HEK293 (cell line): ENCODE results near the gene DDX23.

Source experiments
- GFI1B ChIP-seq: fragments of 450-650 bp; formaldehyde crosslinking; IDR thresholded peaks from 2 replicates; pipeline ENCODE4 v1.5.1; 2016; ENCODE audit warnings: missing biosample characterization, missing genetic modification characterization
- KLF9 ChIP-seq: fragments of 450-650 bp; formaldehyde crosslinking; IDR thresholded peaks from 2 replicates; pipeline ENCODE4 v1.5.1; 2016; ENCODE audit warnings: missing biosample characterization, missing genetic modification characterization, low read depth
- OVOL3 ChIP-seq: fragments of 450-650 bp; formaldehyde crosslinking; IDR thresholded peaks from 2 replicates; pipeline ENCODE4 v1.5.1; 2016; ENCODE audit warnings: missing biosample characterization, missing genetic modification characterization
- SALL2 ChIP-seq: fragments of 450-650 bp; formaldehyde crosslinking; IDR thresholded peaks from 2 replicates; pipeline ENCODE4 v1.5.0; 2017; ENCODE audit warnings: missing biosample characterization, mild to moderate bottlenecking, missing genetic modification characterization, borderline replicate concordance
- SP2 ChIP-seq: fragments of 450-650 bp; formaldehyde crosslinking; IDR thresholded peaks from 2 replicates; pipeline ENCODE4 v1.5.1; 2016; ENCODE audit warnings: missing biosample characterization, missing genetic modification characterization
- YY2 ChIP-seq: fragments of 450-650 bp; formaldehyde crosslinking; IDR thresholded peaks from 2 replicates; pipeline ENCODE4 v1.5.1; 2016; ENCODE audit warnings: missing biosample characterization, missing genetic modification characterization
- ZBTB20 ChIP-seq: fragments of 450-650 bp; formaldehyde crosslinking; IDR thresholded peaks from 2 replicates; pipeline ENCODE4 v1.5.1; 2016; ENCODE audit warnings: missing biosample characterization, missing genetic modification characterization
- ZBTB48 ChIP-seq: fragments of 450-650 bp; formaldehyde crosslinking; IDR thresholded peaks from 2 replicates; pipeline ENCODE4 v1.5.1; 2016; ENCODE audit warnings: missing biosample characterization, missing genetic modification characterization
- ZBTB7A ChIP-seq: fragments of 450-650 bp; formaldehyde crosslinking; IDR thresholded peaks from 2 replicates; pipeline ENCODE4 v1.5.1; 2016; ENCODE audit warnings: low read depth, missing biosample characterization, missing genetic modification characterization
- ZEB2 ChIP-seq: fragments of 450-650 bp; formaldehyde crosslinking; IDR thresholded peaks from 2 replicates; pipeline ENCODE4 v1.5.1; 2016; ENCODE audit warnings: missing biosample characterization, missing genetic modification characterization
- ZFP3 ChIP-seq: fragments of 450-650 bp; formaldehyde crosslinking; IDR thresholded peaks from 2 replicates; pipeline ENCODE4 v1.5.1; 2016; ENCODE audit warnings: low read depth, missing biosample characterization, missing genetic modification characterization
- ZFP41 ChIP-seq: fragments of 450-650 bp; formaldehyde crosslinking; IDR thresholded peaks from 2 replicates; pipeline ENCODE4 v1.5.1; 2016; ENCODE audit warnings: missing biosample characterization, missing genetic modification characterization, borderline replicate concordance
- ZNF132 ChIP-seq: fragments of 450-650 bp; formaldehyde crosslinking; IDR thresholded peaks from 2 replicates; pipeline ENCODE4 v1.5.1; 2017; ENCODE audit warnings: missing biosample characterization, missing genetic modification characterization, borderline replicate concordance
- ZNF175 ChIP-seq: fragments of 450-650 bp; formaldehyde crosslinking; IDR thresholded peaks from 2 replicates; pipeline ENCODE4 v1.5.1; 2016; ENCODE audit warnings: missing biosample characterization, missing genetic modification characterization
- ZNF184 ChIP-seq: fragments of 450-650 bp; IDR thresholded peaks from 2 replicates; pipeline ENCODE4 v1.5.1; 2018; ENCODE audit warnings: missing biosample characterization, mild to moderate bottlenecking, missing genetic modification characterization
- ZNF2 ChIP-seq: fragments of 450-650 bp; formaldehyde crosslinking; IDR thresholded peaks from 2 replicates; pipeline ENCODE4 v1.5.1; 2016; ENCODE audit warnings: missing biosample characterization, missing genetic modification characterization
- ZNF221 ChIP-seq: fragments of 450-650 bp; formaldehyde crosslinking; IDR thresholded peaks from 2 replicates; pipeline ENCODE4 v1.5.1; 2017; ENCODE audit warnings: missing biosample characterization, missing genetic modification characterization, borderline replicate concordance
- ZNF311 ChIP-seq: fragments of 450-650 bp; formaldehyde crosslinking; IDR thresholded peaks from 2 replicates; pipeline ENCODE4 v1.5.1; 2017; ENCODE audit warnings: missing biosample characterization, missing genetic modification characterization, borderline replicate concordance
- ZNF341 ChIP-seq: fragments of 450-650 bp; formaldehyde crosslinking; IDR thresholded peaks from 2 replicates; pipeline ENCODE4; 2016; ENCODE audit warnings: low read depth, missing biosample characterization, missing genetic modification characterization
- ZNF366 ChIP-seq: fragments of 450-650 bp; formaldehyde crosslinking; conservative IDR thresholded peaks from 2 replicates; pipeline ENCODE4 v1.5.1; 2016; ENCODE audit warnings: missing biosample characterization, missing genetic modification characterization
- ZNF404 ChIP-seq: fragments of 450-650 bp; formaldehyde crosslinking; IDR thresholded peaks from 2 replicates; pipeline ENCODE4 v1.5.1; 2017; ENCODE audit warnings: missing biosample characterization, missing genetic modification characterization
- ZNF48 ChIP-seq: fragments of 450-650 bp; formaldehyde crosslinking; IDR thresholded peaks from 2 replicates; pipeline ENCODE4 v1.5.1; 2016; ENCODE audit warnings: missing biosample characterization, missing genetic modification characterization
- ZNF510 ChIP-seq: fragments of 450-650 bp; formaldehyde crosslinking; IDR thresholded peaks from 2 replicates; pipeline ENCODE4 v1.5.1; 2018; ENCODE audit warnings: mild to moderate bottlenecking, missing genetic modification characterization, missing biosample characterization; ENCODE audit not compliant: insufficient replicate concordance
- ZNF529 ChIP-seq: fragments of 450-650 bp; formaldehyde crosslinking; IDR thresholded peaks from 2 replicates; pipeline ENCODE4 v1.5.1; 2017; ENCODE audit warnings: missing genetic modification characterization, missing biosample characterization; ENCODE audit not compliant: insufficient replicate concordance
- ZNF549 ChIP-seq: fragments of 450-650 bp; IDR thresholded peaks from 2 replicates; pipeline ENCODE4 v1.5.1; 2018; ENCODE audit warnings: missing biosample characterization, missing genetic modification characterization, mild to moderate bottlenecking, inconsistent platforms, moderate library complexity
- ZNF558 ChIP-seq: fragments of 450-650 bp; formaldehyde crosslinking; IDR thresholded peaks from 2 replicates; pipeline ENCODE4 v1.5.1; 2016; ENCODE audit warnings: missing biosample characterization, missing genetic modification characterization
- ZNF660 ChIP-seq: fragments of 450-650 bp; IDR thresholded peaks from 2 replicates; pipeline ENCODE4 v1.5.1; 2018; ENCODE audit warnings: missing biosample characterization, mild to moderate bottlenecking, missing genetic modification characterization
- ZNF792 ChIP-seq: fragments of 450-650 bp; formaldehyde crosslinking; IDR thresholded peaks from 2 replicates; pipeline ENCODE4 v1.5.1; 2016; ENCODE audit warnings: missing biosample characterization, missing genetic modification characterization
- TF ChIP-seq, protein P1 (sequence below): fragments of 450-650 bp; formaldehyde crosslinking; IDR thresholded peaks from 2 replicates; pipeline ENCODE4 v1.5.1; 2016; ENCODE audit warnings: missing biosample characterization, missing genetic modification characterization
- TF ChIP-seq, protein P2 (sequence below): fragments of 450-650 bp; formaldehyde crosslinking; IDR thresholded peaks from 2 replicates; pipeline ENCODE4 v1.5.1; 2016; ENCODE audit warnings: missing biosample characterization, missing genetic modification characterization
- TF ChIP-seq, protein P3 (sequence below): fragments of 450-650 bp; formaldehyde crosslinking; IDR thresholded peaks from 2 replicates; pipeline ENCODE4 v1.5.1; 2016; ENCODE audit warnings: missing biosample characterization, missing genetic modification characterization, low read depth
- TF ChIP-seq, protein P4 (sequence below): fragments of 450-650 bp; formaldehyde crosslinking; IDR thresholded peaks from 2 replicates; pipeline ENCODE4 v1.5.1; 2016; ENCODE audit warnings: missing biosample characterization, missing genetic modification characterization
- TF ChIP-seq, protein P5 (sequence below): fragments of 450-650 bp; formaldehyde crosslinking; IDR thresholded peaks from 2 replicates; pipeline ENCODE4 v1.5.1; 2016; ENCODE audit warnings: missing biosample characterization, missing genetic modification characterization

Gene DDX23

DNA sequence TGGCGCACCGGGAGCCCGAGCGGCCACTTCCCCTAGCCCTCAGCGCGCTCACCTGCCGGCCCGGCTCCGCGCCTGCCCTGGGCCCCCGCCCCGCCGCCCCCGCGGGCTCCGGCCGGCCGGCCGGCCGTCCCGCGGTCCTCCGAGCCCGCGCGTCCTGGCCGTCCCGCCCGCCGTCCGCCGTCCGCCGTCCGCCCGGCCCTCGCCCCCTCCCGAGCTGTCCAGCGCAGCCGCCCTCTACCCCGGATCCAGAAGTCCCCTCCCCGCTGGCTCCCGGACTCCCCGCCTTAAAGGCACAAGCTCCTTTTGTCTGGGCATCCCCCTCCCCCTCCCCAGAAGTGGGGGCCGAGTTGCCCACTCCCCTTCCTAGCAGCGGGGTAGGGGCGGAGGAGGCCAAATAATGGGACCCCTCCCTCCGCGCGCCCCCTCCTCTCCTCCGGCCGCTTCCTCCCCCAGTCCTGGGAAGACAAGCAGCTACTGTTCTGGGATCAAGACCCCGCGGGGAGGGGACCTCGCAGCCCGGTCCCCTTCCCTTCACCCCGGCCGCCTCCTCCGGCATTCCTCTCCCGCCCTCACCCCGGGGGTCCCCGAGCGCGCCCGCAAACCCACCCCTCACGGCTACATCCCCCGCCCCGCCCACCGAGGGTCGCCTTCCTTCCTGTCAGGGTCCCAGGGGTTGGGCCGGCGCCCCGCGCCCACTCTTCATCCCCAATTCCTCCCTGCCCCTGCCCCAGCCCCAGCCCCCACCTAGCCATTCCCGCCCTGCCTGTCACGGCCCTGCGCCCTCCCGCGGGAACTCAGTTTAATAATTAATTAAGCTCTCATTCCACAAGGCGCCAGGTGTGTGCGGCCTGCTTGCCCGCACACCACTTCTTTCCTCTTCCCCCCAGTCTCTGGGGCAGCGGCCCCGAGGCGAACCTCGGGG lies 62.8 kb downstream of the DDX23 start, which contains the start of gene ADCY6 (continued):
- TF ChIP-seq SALL2 (tag by site-specific recombination) (no peak), ZNF341 (peak; percentile 44; the same call in 1 of the 2 replicates), ZNF404 (tag by site-specific recombination) (no peak), ZNF311 (no peak), SP2 (peak; percentile 57), ZNF510 (tag by site-specific recombination) (no peak), ZNF529 (tag by site-specific recombination) (no peak), ZNF175 (tag by site-specific recombination) (no peak), KLF9 (tag by site-specific recombination) (peak; percentile 29; the same call in 1 of the 2 replicates), ZNF184 (no peak), ZBTB20 (tag by site-specific recombination) (peak; percentile 4; the same call in 1 of the 2 replicates), ZEB2 (tag by site-specific recombination) (no peak), ZNF549 (tag by site-specific recombination) (no peak), GFI1B (tag by site-specific recombination) (no peak), ZNF2 (no peak), ZNF48 (tag by site-specific recombination) (no peak), ZNF221 (no peak), ZFP41 (tag by site-specific recombination) (no peak), ZNF660 (tag by site-specific recombination) (no peak), ZNF366 (tag by site-specific recombination) (no peak), OVOL3 (tag by site-specific recombination) (no peak), ZNF792 (tag by site-specific recombination) (no peak), ZBTB48 (tag by site-specific recombination) (no peak; the same call in 1 of the 2 replicates), YY2 (tag by site-specific recombination) (no peak), ZNF132 (no peak), ZNF558 (tag by site-specific recombination) (no peak), ZFP3 (tag by site-specific recombination) (no peak), ZBTB7A (tag by site-specific recombination) (peak; percentile 84)
- TF ChIP-seq, protein P1, sequence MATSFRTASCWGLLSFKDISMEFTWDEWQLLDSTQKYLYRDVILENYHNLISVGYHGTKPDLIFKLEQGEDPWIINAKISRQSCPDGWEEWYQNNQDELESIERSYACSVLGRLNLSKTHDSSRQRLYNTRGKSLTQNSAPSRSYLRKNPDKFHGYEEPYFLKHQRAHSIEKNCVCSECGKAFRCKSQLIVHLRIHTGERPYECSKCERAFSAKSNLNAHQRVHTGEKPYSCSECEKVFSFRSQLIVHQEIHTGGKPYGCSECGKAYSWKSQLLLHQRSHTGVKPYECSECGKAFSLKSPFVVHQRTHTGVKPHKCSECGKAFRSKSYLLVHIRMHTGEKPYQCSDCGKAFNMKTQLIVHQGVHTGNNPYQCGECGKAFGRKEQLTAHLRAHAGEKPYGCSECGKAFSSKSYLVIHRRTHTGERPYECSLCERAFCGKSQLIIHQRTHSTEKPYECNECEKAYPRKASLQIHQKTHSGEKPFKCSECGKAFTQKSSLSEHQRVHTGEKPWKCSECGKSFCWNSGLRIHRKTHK, result no peak
- TF ChIP-seq, protein P2, sequence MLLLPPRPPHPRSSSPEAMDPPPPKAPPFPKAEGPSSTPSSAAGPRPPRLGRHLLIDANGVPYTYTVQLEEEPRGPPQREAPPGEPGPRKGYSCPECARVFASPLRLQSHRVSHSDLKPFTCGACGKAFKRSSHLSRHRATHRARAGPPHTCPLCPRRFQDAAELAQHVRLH (tag by site-specific recombination), result no peak
- TF ChIP-seq, protein P3, sequence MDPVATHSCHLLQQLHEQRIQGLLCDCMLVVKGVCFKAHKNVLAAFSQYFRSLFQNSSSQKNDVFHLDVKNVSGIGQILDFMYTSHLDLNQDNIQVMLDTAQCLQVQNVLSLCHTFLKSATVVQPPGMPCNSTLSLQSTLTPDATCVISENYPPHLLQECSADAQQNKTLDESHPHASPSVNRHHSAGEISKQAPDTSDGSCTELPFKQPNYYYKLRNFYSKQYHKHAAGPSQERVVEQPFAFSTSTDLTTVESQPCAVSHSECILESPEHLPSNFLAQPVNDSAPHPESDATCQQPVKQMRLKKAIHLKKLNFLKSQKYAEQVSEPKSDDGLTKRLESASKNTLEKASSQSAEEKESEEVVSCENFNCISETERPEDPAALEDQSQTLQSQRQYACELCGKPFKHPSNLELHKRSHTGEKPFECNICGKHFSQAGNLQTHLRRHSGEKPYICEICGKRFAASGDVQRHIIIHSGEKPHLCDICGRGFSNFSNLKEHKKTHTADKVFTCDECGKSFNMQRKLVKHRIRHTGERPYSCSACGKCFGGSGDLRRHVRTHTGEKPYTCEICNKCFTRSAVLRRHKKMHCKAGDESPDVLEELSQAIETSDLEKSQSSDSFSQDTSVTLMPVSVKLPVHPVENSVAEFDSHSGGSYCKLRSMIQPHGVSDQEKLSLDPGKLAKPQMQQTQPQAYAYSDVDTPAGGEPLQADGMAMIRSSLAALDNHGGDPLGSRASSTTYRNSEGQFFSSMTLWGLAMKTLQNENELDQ (tag by site-specific recombination), result no peak
- TF ChIP-seq, protein P4, sequence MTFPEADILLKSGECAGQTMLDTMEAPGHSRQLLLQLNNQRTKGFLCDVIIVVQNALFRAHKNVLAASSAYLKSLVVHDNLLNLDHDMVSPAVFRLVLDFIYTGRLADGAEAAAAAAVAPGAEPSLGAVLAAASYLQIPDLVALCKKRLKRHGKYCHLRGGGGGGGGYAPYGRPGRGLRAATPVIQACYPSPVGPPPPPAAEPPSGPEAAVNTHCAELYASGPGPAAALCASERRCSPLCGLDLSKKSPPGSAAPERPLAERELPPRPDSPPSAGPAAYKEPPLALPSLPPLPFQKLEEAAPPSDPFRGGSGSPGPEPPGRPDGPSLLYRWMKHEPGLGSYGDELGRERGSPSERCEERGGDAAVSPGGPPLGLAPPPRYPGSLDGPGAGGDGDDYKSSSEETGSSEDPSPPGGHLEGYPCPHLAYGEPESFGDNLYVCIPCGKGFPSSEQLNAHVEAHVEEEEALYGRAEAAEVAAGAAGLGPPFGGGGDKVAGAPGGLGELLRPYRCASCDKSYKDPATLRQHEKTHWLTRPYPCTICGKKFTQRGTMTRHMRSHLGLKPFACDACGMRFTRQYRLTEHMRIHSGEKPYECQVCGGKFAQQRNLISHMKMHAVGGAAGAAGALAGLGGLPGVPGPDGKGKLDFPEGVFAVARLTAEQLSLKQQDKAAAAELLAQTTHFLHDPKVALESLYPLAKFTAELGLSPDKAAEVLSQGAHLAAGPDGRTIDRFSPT, result no peak
- TF ChIP-seq, protein P5, sequence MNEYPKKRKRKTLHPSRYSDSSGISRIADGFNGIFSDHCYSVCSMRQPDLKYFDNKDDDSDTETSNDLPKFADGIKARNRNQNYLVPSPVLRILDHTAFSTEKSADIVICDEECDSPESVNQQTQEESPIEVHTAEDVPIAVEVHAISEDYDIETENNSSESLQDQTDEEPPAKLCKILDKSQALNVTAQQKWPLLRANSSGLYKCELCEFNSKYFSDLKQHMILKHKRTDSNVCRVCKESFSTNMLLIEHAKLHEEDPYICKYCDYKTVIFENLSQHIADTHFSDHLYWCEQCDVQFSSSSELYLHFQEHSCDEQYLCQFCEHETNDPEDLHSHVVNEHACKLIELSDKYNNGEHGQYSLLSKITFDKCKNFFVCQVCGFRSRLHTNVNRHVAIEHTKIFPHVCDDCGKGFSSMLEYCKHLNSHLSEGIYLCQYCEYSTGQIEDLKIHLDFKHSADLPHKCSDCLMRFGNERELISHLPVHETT (tag by site-specific recombination), result no peak
